Esophagus muscularis mucosa (tissue), 4 donors: ENCODE results near the gene KLHL42.

ENCODE experiments used
- CTCF ChIP-seq, 3 experiments: fragments of 200-600 bp in 2 of 3; fragments of 450-650 bp in 1 of 3; sonication (generic) in 2 of 3; IDR thresholded peaks; one replicate each; pipeline ENCODE4 v1.5.1; 2017 to 2019; ENCODE audit warnings: antibody characterized with exemption in 3 of 3, mild to moderate bottlenecking in 2 of 3, moderate library complexity in 1 of 3
- EP300 ChIP-seq: sonication (generic); formaldehyde crosslinking; IDR thresholded peaks from one replicate; pipeline ENCODE4 v1.6.1; 2017; ENCODE audit warnings: antibody characterized with exemption
- POLR2A ChIP-seq: fragments of 450-650 bp; IDR thresholded peaks from one replicate; pipeline ENCODE4 v1.6.1; 2017; ENCODE audit warnings: antibody characterized with exemption, moderate library complexity, mild to moderate bottlenecking, low read depth
- POLR2AphosphoS5 ChIP-seq, 2 donors: sonication (generic); formaldehyde crosslinking; IDR thresholded peaks; one replicate each; pipeline ENCODE4 v1.6.1; 2017; ENCODE audit warnings: antibody characterized with exemption in 2 of 2

GRCh38 chr12:27805238-27805637, 25.2 kb downstream of the KLHL42 start:
- TF ChIP-seq CTCF (IDR thresholded peaks at IDR 0.05) (no peak), POLR2A (no peak), EP300 (no peak), POLR2AphosphoS5 (IDR thresholded peaks at IDR 0.05) (no peak)
